HG03139 (cell line): ENCODE results near the gene ANKRD11.
"Not testable (repeated sequence)": the region's sequence is repeated elsewhere in the genome, so short reads cannot be mapped to it uniquely, and the experiment has no call there.

Source experiments
- ATAC-seq: cut with Tn5 transposase; IDR thresholded peaks from one replicate; pipeline ENCODE4 v1.9.1; 2021; ENCODE audit not compliant: unreplicated experiment

The ANKRD11 gene

GRCh38 chr16:89453501-89454321 lies 36.6 kb downstream of the ANKRD11 start:
- ATAC-seq: no peak

GRCh38 chr16:89452925-89453324 lies 37.4 kb downstream of the ANKRD11 start:
- ATAC-seq: no peak

- ATAC-seq: no peak
Measured at GRCh38 chr16:89452241-89452640, 38.1 kb downstream of the ANKRD11 start.

- ATAC-seq: no peak
Measured at GRCh38 chr16:89450537-89450936, 39.8 kb downstream of the ANKRD11 start.

- no peak for ATAC-seq
Measured at GRCh38 chr16:89449726-89450335, 40.5 kb downstream of the ANKRD11 start.

GRCh38 chr16:89448656-89449055 lies 41.7 kb downstream of the ANKRD11 start:
- ATAC-seq: no peak

- no peak for ATAC-seq
Measured at GRCh38 chr16:89446975-89447293, 43.4 kb downstream of the ANKRD11 start.

- no peak for ATAC-seq
Measured at GRCh38 chr16:89446136-89446974, 44.0 kb downstream of the ANKRD11 start.

GRCh38 chr16:89445166-89445565 lies 45.2 kb downstream of the ANKRD11 start:
- ATAC-seq: no peak

GRCh38 chr16:89444728-89445127 lies 45.6 kb downstream of the ANKRD11 start:
- ATAC-seq: no peak

- ATAC-seq: no peak
Measured at GRCh38 chr16:89444151-89444723, 46.1 kb downstream of the ANKRD11 start.

- ATAC-seq: no peak
Measured at GRCh38 chr16:89443727-89444084, 46.7 kb downstream of the ANKRD11 start.

- ATAC-seq: no peak
Measured at GRCh38 chr16:89442990-89443726, 47.2 kb downstream of the ANKRD11 start.

GRCh38 chr16:89442588-89442987 lies 47.8 kb downstream of the ANKRD11 start:
- ATAC-seq: no peak

- ATAC-seq: no peak
Measured at GRCh38 chr16:89439659-89440058, 50.7 kb downstream of the ANKRD11 start.

GRCh38 chr16:89437991-89438390 lies 52.4 kb downstream of the ANKRD11 start:
- ATAC-seq: no peak

GRCh38 chr16:89437251-89437987 lies 52.9 kb downstream of the ANKRD11 start:
- no peak for ATAC-seq

- no peak for ATAC-seq
Measured at GRCh38 chr16:89436366-89436765, 54.0 kb downstream of the ANKRD11 start.

- ATAC-seq: not testable (repeated sequence)
Measured at GRCh38 chr16:89435059-89435458, 55.3 kb downstream of the ANKRD11 start.

GRCh38 chr16:89434490-89434889 lies 55.9 kb downstream of the ANKRD11 start:
- ATAC-seq: no peak
